SK-N-SH treated with all-trans-retinoic acid at 6 μM for 48 hours (cell line): Measurements from ENCODE around the gene ADAMTSL1.

Source experiments
- ATAC-seq: fragments of 200-7000 bp; cut with Tn5 transposase; 3 replicates; pipeline ENCODE4 v1.9.1; 2020; ENCODE audit warnings: mild to moderate bottlenecking, moderate library complexity
- ARNTL ChIP-seq: fragments of 450-650 bp; formaldehyde crosslinking; IDR thresholded peaks from 2 replicates; pipeline ENCODE4 v1.5.0; 2020; ENCODE audit warnings: low read depth, mild to moderate bottlenecking, moderate library complexity, borderline replicate concordance
- BACH2 ChIP-seq: fragments of 250-450 bp; sonication (Bioruptor Pico); IDR thresholded peaks from 2 replicates; pipeline ENCODE4 v1.9.0; 2021; ENCODE audit warnings: mild to moderate bottlenecking, borderline replicate concordance
- CREB5 ChIP-seq: fragments of 250-450 bp; sonication (Bioruptor Pico); IDR thresholded peaks from 2 replicates; pipeline ENCODE4 v1.5.1; 2020; ENCODE audit warnings: low read depth, mild to moderate bottlenecking, moderate library complexity
- CSDC2 ChIP-seq: fragments of 250-450 bp; sonication (Bioruptor Pico); IDR thresholded peaks from 2 replicates; pipeline ENCODE4 v1.5.0; 2020; ENCODE audit warnings: mild to moderate bottlenecking, moderate library complexity
- CSRNP3 ChIP-seq: fragments of 250-450 bp; sonication (Bioruptor Pico); IDR thresholded peaks from 2 replicates; pipeline ENCODE4 v1.5.1; 2021; ENCODE audit warnings: mild to moderate bottlenecking, moderate library complexity
- GLIS3 ChIP-seq: fragments of 250-450 bp; sonication (Bioruptor Pico); IDR thresholded peaks from 2 replicates; pipeline ENCODE4 v1.5.0; 2020; ENCODE audit warnings: mild to moderate bottlenecking, moderate library complexity
- ISL1 ChIP-seq: fragments of 250-450 bp; sonication (Bioruptor Pico); IDR thresholded peaks from 2 replicates; pipeline ENCODE4 v2.1.2; 2022; ENCODE audit warnings: mild to moderate bottlenecking, moderate library complexity
- OSR1 ChIP-seq: fragments of 250-450 bp; sonication (Bioruptor Pico); IDR thresholded peaks from 2 replicates; pipeline ENCODE4 v1.8.0; 2022; ENCODE audit warnings: moderate library complexity, mild to moderate bottlenecking, inconsistent platforms
- PATZ1 ChIP-seq: fragments of 250-450 bp; sonication (Bioruptor Pico); IDR thresholded peaks from 2 replicates; pipeline ENCODE4 v1.8.0; 2020; ENCODE audit warnings: mild to moderate bottlenecking, moderate library complexity, borderline replicate concordance
- POU6F1 ChIP-seq: fragments of 250-450 bp; sonication (Bioruptor Pico); IDR thresholded peaks from 2 replicates; pipeline ENCODE4 v1.8.0; 2021; ENCODE audit warnings: low read depth, mild to moderate bottlenecking, moderate library complexity, borderline replicate concordance
- PPARA ChIP-seq: fragments of 250-450 bp; sonication (Bioruptor Pico); IDR thresholded peaks from 2 replicates; pipeline ENCODE4 v1.5.0; 2020; ENCODE audit warnings: mild to moderate bottlenecking, borderline replicate concordance
- RARB ChIP-seq: fragments of 250-450 bp; sonication (Bioruptor Pico); IDR thresholded peaks from 2 replicates; pipeline ENCODE4 v1.8.0; 2021; ENCODE audit warnings: mild to moderate bottlenecking, moderate library complexity
- SNAI2 ChIP-seq: fragments of 250-450 bp; sonication (Bioruptor Pico); IDR thresholded peaks from 2 replicates; pipeline ENCODE4 v1.5.0; 2020; ENCODE audit warnings: mild to moderate bottlenecking, moderate library complexity
- TCF4 ChIP-seq: fragments of 250-450 bp; sonication (Bioruptor Pico); IDR thresholded peaks from 2 replicates; pipeline ENCODE4 v1.8.0; 2021; ENCODE audit warnings: mild to moderate bottlenecking, moderate library complexity, borderline replicate concordance
- TOX ChIP-seq: fragments of 250-450 bp; sonication (Bioruptor Pico); IDR thresholded peaks from 2 replicates; pipeline ENCODE4 v1.8.0; 2021; ENCODE audit warnings: mild to moderate bottlenecking, moderate library complexity, borderline replicate concordance
- TSHZ2 ChIP-seq: fragments of 250-450 bp; sonication (Bioruptor Pico); IDR thresholded peaks from 2 replicates; pipeline ENCODE4 v1.5.0; 2020; ENCODE audit warnings: mild to moderate bottlenecking, moderate library complexity
- ZC3H10 ChIP-seq: fragments of 250-450 bp; sonication (Bioruptor Pico); IDR thresholded peaks from 2 replicates; pipeline ENCODE4 v1.5.1; 2021; ENCODE audit warnings: mild to moderate bottlenecking, moderate library complexity
- ZFP30 ChIP-seq: fragments of 450-650 bp; formaldehyde crosslinking; IDR thresholded peaks from 2 replicates; pipeline ENCODE4 v1.5.0; 2022; ENCODE audit warnings: mild to moderate bottlenecking, moderate library complexity
- ZNF565 ChIP-seq: fragments of 450-650 bp; formaldehyde crosslinking; conservative IDR thresholded peaks from 2 replicates; pipeline ENCODE4 v1.5.0; 2020; ENCODE audit warnings: low read depth, mild to moderate bottlenecking, moderate library complexity
- ZNF8 ChIP-seq: fragments of 450-650 bp; formaldehyde crosslinking; IDR thresholded peaks from 2 replicates; pipeline ENCODE4 v1.5.0; 2020; ENCODE audit warnings: mild to moderate bottlenecking, moderate library complexity

The ADAMTSL1 gene

GRCh38 chr9:18588002-18588401 is 114.0 kb downstream of the ADAMTSL1 start:
- peak; percentile 33; the same call in 2 of the 3 replicates for ATAC-seq
- no peak for TF ChIP-seq GLIS3 (CRISPR knock-in tag)
- no peak for TF ChIP-seq ISL1 (CRISPR knock-in tag)
- no peak for TF ChIP-seq CSDC2 (CRISPR knock-in tag)
- no peak for TF ChIP-seq ZNF8
- no peak for TF ChIP-seq POU6F1 (CRISPR knock-in tag)
- no peak for TF ChIP-seq ZNF565
- TF ChIP-seq ZC3H10 (CRISPR knock-in tag), result no peak
- TF ChIP-seq TOX, result no peak
- TF ChIP-seq ZFP30 (CRISPR knock-in tag), result no peak
- no peak for TF ChIP-seq BACH2 (CRISPR knock-in tag)
- no peak for TF ChIP-seq PATZ1 (CRISPR knock-in tag)
- TF ChIP-seq CSRNP3, result no peak
- no peak for TF ChIP-seq TCF4

- no peak for ATAC-seq
- TF ChIP-seq ZC3H10 (CRISPR knock-in tag), result no peak
- no peak for TF ChIP-seq ISL1 (CRISPR knock-in tag)
- no peak for TF ChIP-seq ZNF565
- no peak for TF ChIP-seq TOX
- no peak for TF ChIP-seq OSR1 (CRISPR knock-in tag)
- no peak for TF ChIP-seq RARB
- no peak for TF ChIP-seq SNAI2
- TF ChIP-seq, all 23 proteins: peak for 0
Observed at GRCh38 chr9:18591261-18591660, 117.3 kb downstream of the ADAMTSL1 start.

- TF ChIP-seq POU6F1 (CRISPR knock-in tag) (no peak), ARNTL (CRISPR knock-in tag) (no peak)
- TF ChIP-seq, all 23 proteins: peak for 0
- ATAC-seq, result no peak
Observed at GRCh38 chr9:18594837-18595236, 120.9 kb downstream of the ADAMTSL1 start.

GRCh38 chr9:18595597-18595996 is 121.6 kb downstream of the ADAMTSL1 start:
- ATAC-seq, result no peak
- TF ChIP-seq ZC3H10 (CRISPR knock-in tag), result no peak
- no peak for TF ChIP-seq PPARA (CRISPR knock-in tag)
- no peak for TF ChIP-seq ISL1 (CRISPR knock-in tag)
- TF ChIP-seq ZFP30 (CRISPR knock-in tag), result no peak
- TF ChIP-seq, all 23 proteins: peak for 0

- TF ChIP-seq SNAI2 (no peak), CREB5 (CRISPR knock-in tag) (no peak), ZC3H10 (CRISPR knock-in tag) (no peak), ARNTL (CRISPR knock-in tag) (no peak), ZNF565 (no peak), TSHZ2 (CRISPR knock-in tag) (no peak)
- ATAC-seq, result no peak
Observed at GRCh38 chr9:18596920-18597319, 123.0 kb downstream of the ADAMTSL1 start.
